Activated CD8-positive, alpha-beta memory T cell treated with anti-CD3 and anti-CD28 coated beads for 24 hours (primary cell): Measurements from ENCODE around the gene RAB11FIP5.
A peak's percentile ranks its signal among the peaks of the same experiment; 100 is the strongest.
"Not testable (repeated sequence)": the region's sequence is repeated elsewhere in the genome, so short reads cannot be mapped to it uniquely, and the experiment has no call there.

ENCODE experiments used
- DNase-seq: peaks from one replicate; pipeline ENCODE4 v3.0.0-alpha.2; 2020

The RAB11FIP5 gene, protein sequence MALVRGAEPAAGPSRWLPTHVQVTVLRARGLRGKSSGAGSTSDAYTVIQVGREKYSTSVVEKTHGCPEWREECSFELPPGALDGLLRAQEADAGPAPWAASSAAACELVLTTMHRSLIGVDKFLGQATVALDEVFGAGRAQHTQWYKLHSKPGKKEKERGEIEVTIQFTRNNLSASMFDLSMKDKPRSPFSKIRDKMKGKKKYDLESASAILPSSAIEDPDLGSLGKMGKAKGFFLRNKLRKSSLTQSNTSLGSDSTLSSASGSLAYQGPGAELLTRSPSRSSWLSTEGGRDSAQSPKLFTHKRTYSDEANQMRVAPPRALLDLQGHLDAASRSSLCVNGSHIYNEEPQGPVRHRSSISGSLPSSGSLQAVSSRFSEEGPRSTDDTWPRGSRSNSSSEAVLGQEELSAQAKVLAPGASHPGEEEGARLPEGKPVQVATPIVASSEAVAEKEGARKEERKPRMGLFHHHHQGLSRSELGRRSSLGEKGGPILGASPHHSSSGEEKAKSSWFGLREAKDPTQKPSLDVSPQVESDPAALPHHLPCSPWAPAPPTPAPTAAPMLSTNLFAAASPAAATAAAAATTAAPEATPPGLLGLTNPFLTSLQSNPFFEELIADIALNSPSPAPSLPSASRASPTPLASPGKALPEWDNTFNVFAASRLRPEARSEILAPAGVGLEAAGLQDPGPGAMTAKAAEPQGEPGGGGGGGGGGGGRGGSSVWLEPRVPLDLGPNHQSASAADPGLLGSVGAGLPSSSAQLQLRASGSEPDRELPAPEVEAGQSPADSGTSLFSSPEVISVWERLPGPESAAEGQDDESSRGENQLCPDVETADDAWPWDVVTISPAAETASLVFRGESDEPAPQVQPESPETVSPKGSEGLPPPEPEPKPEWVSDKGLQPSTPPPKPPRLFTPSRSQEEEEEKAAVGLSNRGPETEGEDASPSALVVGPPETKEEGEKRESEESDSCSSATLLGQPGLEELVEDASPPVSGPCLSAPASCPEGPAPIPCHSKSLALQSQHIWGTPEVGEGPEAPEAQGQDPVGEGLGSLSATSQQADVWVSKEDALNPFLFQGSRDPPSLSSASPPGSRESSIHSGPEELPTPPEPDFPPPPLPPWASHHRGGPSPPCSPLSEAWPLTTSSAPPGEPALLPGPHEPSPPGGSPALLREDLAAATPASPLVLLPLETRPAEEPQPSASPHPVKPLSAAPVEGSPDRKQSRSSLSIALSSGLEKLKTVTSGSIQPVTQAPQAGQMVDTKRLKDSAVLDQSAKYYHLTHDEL (N-terminal part only)

DNA sequence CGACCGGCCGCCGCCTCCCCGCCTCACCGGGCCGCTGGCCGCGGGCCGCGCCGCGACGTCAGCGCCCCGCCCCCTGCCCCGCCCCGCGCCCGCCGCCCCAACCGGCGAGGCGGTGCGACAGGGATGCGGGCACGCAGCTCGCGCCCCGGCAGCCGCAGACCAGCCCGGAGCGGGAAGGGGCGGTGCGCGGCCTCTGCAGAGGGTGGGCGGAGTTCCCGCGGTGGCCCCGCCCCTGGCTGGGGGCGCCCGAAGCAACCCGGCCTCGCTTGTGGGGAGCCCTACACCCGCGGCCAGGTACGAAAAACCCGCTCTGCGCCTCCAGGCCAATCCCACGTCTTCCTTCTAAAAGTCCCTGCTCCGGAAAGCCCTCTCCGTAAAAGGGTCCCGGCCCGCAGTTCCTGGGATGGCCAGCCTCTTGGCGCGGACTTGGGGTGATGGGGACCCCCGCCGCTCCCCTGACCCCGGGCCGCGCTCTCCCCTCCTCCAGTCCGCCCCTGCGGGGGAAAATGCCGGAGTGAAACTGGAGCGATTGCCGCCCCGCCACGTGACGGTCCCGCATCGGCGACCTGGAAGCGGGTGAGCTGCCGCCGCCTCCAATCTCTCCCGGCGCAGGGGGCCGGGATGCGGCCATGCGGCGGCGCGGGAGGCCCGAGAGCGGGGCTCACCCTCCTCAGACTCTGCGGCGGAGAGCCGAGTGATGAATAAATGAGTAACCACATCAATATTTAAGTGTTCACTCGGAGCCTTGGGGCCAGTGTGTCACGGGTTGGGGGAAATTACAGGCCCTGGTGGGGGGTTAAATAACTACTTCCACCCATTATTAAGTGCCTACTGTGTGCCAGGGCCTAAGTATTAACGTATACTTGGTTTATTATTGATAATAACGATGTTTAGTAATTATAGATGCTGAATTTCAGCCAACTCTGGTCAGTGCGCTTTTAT, at the start of gene RAB11FIP5:
RAB11FIP5 (minus strand) TSS at position 36 of the 942 bp plus-strand sequence. CDS start 171 bp downstream, outside the sequence.
- peak; percentile 89 for DNase-seq

- DNase-seq = peak; percentile 74
Measured at GRCh38 chr2:73156539-73157124, 43.9 kb upstream of the RAB11FIP5 start.

GRCh38 chr2:73142937-73143336, 30.2 kb upstream of the RAB11FIP5 start:
- no peak for DNase-seq

DNA sequence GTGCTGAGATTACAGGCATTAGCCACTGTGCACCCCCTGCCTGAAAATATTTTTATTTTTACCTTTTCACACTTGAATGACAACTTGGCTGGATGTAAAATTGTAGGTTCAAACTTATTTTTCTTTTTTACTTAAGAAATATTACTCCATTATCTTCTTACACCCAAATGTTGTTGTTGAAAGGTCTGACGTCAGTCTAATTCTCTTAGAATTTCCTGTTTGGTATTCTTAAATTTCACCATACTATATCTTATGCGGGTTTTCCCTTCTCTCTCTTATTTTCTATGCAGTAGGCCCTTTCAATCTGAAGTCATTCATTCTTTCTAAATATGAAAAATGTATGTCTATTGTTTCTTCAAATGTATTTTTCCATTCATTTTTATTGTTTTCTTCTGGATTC, 29.1 kb upstream of the RAB11FIP5 start:
- DNase-seq = no peak

GRCh38 chr2:73135236-73135635, 22.5 kb upstream of the RAB11FIP5 start:
- no peak for DNase-seq

GRCh38 chr2:73134471-73134870, 21.7 kb upstream of the RAB11FIP5 start:
- no peak for DNase-seq

GRCh38 chr2:73133566-73134197, 20.9 kb upstream of the RAB11FIP5 start:
- no peak for DNase-seq

GRCh38 chr2:73131807-73132206, 19.1 kb upstream of the RAB11FIP5 start:
- no peak for DNase-seq

DNA sequence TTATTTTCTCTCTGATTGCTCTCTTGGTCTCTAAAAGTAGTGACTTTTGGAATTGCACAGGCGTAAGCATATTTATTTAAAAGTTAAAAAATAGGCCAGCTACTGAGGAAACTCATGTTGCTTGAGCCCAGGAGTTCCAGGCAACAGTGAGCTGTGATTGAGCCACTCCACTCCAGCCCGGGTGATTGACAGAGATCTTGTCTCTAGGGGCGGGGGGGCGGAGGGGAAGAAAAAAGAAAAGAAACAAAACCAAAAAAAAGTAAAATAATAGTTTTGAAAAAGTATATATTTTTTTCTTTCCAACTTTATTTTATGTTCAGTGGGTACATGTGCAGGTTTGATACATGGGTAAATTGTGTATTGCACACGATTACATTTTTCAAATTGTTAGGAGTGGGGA, 18.0 kb upstream of the RAB11FIP5 start:
- DNase-seq = no peak

GRCh38 chr2:73128841-73129535, 16.2 kb upstream of the RAB11FIP5 start:
- DNase-seq = no peak

- no peak for DNase-seq
Measured at GRCh38 chr2:73122536-73122935, 9.8 kb upstream of the RAB11FIP5 start.

GRCh38 chr2:73119611-73120239, 7.0 kb upstream of the RAB11FIP5 start:
- not testable (repeated sequence) for DNase-seq

GRCh38 chr2:73117441-73117840, 4.7 kb upstream of the RAB11FIP5 start:
- no peak for DNase-seq

DNA sequence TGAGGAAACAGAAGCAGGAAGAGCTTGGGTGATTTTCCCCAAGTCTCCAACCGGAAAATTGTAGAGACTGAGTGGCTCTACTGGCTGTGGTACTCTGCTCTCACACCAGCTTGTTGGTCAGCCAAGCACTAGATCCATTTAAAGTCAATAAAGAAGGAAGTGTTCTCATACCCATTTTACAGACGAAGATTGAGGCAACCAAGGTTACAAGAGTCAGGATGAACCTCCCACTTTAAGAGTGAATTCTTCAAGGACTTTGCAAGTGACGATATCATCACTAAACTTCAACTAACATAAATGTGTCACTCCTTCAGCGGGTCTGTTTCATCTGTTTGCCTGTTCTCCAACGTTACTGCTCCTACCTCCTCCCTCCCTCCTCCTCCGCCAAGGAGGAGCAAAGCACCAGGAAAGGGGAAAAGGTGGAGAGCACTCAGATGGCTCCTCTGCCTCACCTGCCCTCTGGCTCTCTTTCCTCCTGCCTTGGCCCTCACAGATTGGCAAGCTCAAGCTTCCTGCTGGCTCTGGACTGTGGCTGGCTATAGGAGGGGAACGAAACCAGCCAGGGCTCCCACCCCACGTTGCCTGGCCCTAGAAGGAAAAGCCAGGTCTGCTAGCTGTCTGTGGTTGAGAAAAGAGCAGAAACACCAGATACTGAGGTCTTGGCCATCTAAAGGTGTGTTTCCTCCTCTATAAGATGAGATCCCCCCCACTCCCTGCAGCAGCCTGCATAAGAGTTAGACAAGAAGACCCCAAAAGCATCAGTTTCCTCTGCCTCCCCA, 3.6 kb upstream of the RAB11FIP5 start:
- DNase-seq = no peak

- no peak for DNase-seq
Measured at GRCh38 chr2:73114273-73114867, 1.6 kb upstream of the RAB11FIP5 start.

GRCh38 chr2:73112026-73112912, 479 bp downstream of the RAB11FIP5 start:
- DNase-seq = no peak
